ENCODE data around the gene VGLL2. TPM values are rescaled to one million over a fixed set of nuclear protein-coding genes. Genes with fewer than 3 reads are reported as not detected.

Gene VGLL2
- polyA plus RNA-seq, 2 of the 4 experiments (the other 2 are of a cell fraction), result not detected

DNA sequence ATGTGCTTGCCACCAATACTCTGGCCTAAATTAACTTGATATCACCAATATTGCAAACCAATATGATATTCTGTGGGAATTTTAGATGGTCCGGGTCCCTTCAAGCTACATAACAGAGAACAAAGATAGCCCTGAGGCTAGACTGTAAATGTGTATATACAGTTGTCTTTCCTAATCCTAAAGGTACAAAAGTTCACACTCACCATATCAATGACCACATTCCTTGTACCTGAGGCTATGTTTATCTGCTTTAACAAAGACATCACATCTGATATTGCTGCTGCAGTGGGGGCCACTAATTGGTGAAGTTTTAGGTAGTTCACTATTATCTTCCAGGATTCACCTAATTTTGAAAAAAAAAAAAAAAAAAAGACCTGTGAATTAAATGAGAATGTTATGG, 38.6 kb upstream of the VGLL2 start (continued):
- no peak for TF ChIP-seq POLR2A (IDR thresholded peaks at IDR 0.05; ENCODE audit: low read length)
- no peak for TF ChIP-seq SMC3 (IDR thresholded peaks at IDR 0.05)
- no peak for TF ChIP-seq RFX5 (IDR thresholded peaks at IDR 0.05)
- TF ChIP-seq FOSL2 (IDR thresholded peaks at IDR 0.05), result no peak
- TF ChIP-seq FOSL2 (CRISPR knock-in tag; IDR thresholded peaks at IDR 0.05), result no peak
- TF ChIP-seq BHLHE40 (IDR thresholded peaks at IDR 0.05; ENCODE audit: low read depth, low read length), result no peak
- no peak for TF ChIP-seq FOSB (CRISPR knock-in tag; IDR thresholded peaks at IDR 0.05)

DNA sequence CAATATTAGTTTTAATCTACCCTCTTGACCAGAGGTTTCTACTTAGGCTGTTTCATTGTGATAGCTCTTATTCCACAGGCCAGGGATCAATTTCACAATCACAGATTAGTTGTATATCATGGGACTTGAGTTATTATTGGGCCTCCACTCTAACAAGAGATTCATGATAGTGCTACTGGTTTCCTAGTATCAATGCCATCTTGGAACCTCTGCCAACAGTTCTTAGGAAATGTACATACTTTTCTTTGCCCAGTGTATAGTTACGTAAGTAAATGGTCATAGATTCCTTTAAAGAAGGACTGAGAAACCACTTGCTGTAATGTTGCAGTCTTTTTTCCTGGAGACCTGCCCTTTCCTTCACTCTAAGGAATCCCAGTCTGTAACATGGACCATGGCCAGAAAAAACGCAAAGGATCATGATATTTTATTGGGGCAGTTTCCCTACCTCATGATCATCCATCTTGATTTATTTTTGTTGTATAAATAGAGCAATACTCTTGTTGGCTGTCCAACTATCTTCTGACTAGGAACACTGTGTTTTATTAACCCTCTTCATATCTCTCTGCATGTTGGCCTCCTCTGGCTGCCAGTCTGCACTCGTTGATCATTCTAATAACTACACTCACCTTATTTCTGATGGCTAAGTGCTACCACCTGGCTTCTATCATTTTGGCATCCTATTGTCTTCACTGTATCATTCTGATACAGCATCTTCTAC, 38.0 kb upstream of the VGLL2 start:
- Histone ChIP-seq H3K27ac (no peak overlapping the region), H3K4me1 (no peaks in the 10 kb centered on the region), H3K9me3 (no peaks in the 10 kb centered on the region), H3K4me2 (no peak overlapping the region), H3K4me3 (no peak overlapping the region)
- DNase-seq (ENCODE audit: low read depth in 1 of 2, low spot score in 1 of 2) (no peak), ATAC-seq (no peak), FAIRE-seq (no peak)
- CTCF ChIA-PET, result no interaction called here
- TF ChIP-seq HEYL (CRISPR knock-in tag; IDR thresholded peaks at IDR 0.05), result no peak
- TF ChIP-seq, protein P1, sequence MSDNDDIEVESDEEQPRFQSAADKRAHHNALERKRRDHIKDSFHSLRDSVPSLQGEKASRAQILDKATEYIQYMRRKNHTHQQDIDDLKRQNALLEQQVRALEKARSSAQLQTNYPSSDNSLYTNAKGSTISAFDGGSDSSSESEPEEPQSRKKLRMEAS (IDR thresholded peaks at IDR 0.05), result no peak
- no peak for TF ChIP-seq ZNF302 (CRISPR knock-in tag; IDR thresholded peaks at IDR 0.05)
- TF ChIP-seq, protein P2, sequence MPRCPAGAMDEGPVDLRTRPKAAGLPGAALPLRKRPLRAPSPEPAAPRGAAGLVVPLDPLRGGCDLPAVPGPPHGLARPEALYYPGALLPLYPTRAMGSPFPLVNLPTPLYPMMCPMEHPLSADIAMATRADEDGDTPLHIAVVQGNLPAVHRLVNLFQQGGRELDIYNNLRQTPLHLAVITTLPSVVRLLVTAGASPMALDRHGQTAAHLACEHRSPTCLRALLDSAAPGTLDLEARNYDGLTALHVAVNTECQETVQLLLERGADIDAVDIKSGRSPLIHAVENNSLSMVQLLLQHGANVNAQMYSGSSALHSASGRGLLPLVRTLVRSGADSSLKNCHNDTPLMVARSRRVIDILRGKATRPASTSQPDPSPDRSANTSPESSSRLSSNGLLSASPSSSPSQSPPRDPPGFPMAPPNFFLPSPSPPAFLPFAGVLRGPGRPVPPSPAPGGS (IDR thresholded peaks at IDR 0.05), result no peak
- TF ChIP-seq HOXB5 (CRISPR knock-in tag; IDR thresholded peaks at IDR 0.05), result no peak
- no peak for TF ChIP-seq CHD4 (IDR thresholded peaks at IDR 0.05; ENCODE audit: borderline replicate concordance)
- TF ChIP-seq HOXA7 (CRISPR knock-in tag; IDR thresholded peaks at IDR 0.05), result no peak
- TF ChIP-seq, protein P3, sequence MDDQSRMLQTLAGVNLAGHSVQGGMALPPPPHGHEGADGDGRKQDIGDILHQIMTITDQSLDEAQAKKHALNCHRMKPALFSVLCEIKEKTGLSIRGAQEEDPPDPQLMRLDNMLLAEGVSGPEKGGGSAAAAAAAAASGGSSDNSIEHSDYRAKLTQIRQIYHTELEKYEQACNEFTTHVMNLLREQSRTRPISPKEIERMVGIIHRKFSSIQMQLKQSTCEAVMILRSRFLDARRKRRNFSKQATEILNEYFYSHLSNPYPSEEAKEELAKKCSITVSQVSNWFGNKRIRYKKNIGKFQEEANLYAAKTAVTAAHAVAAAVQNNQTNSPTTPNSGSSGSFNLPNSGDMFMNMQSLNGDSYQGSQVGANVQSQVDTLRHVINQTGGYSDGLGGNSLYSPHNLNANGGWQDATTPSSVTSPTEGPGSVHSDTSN (IDR thresholded peaks at IDR 0.05), result no peak
- TF ChIP-seq GATA3 (IDR thresholded peaks at IDR 0.05; ENCODE audit: borderline replicate concordance), result no peak
- TF ChIP-seq MAFK (IDR thresholded peaks at IDR 0.05; ENCODE audit: partially characterized antibody), result no peak
- TF ChIP-seq CBX8 (IDR thresholded peaks at IDR 0.05), result no peak
- WGBS (ENCODE audit: missing lambda C conversion rate), result 4% methylated on average over 3 of the region's 3 CpGs
- POLR2A ChIA-PET, result no interaction called here

DNA sequence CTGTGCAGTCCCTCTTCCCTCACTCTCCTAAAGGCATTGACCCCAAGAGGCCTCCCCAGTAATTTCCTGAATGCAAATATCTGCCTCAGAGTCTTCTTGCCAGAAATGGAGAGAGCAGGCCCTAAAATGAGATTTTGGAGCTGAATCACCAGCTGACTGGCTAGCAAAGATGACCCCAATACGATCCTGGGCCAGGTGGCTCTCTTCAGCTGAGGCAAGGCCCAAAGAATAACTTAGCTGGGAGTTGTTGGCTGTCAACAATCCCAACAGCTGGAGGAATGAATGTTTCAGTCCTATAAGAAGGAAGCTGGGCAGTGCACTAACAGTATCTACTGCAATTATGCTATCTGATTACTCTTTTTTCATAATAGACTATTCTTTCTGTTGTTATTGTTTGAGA, 37.2 kb upstream of the VGLL2 start:
- H3K4me1 ChIP-seq, result no peaks in the 10 kb centered on the region
- no peak for ATAC-seq
- no peak for TF ChIP-seq KDM1A (IDR thresholded peaks at IDR 0.05; ENCODE audit: low read depth)
- TF ChIP-seq HOXA7 (CRISPR knock-in tag; IDR thresholded peaks at IDR 0.05), result no peak
- TF ChIP-seq, protein P4, sequence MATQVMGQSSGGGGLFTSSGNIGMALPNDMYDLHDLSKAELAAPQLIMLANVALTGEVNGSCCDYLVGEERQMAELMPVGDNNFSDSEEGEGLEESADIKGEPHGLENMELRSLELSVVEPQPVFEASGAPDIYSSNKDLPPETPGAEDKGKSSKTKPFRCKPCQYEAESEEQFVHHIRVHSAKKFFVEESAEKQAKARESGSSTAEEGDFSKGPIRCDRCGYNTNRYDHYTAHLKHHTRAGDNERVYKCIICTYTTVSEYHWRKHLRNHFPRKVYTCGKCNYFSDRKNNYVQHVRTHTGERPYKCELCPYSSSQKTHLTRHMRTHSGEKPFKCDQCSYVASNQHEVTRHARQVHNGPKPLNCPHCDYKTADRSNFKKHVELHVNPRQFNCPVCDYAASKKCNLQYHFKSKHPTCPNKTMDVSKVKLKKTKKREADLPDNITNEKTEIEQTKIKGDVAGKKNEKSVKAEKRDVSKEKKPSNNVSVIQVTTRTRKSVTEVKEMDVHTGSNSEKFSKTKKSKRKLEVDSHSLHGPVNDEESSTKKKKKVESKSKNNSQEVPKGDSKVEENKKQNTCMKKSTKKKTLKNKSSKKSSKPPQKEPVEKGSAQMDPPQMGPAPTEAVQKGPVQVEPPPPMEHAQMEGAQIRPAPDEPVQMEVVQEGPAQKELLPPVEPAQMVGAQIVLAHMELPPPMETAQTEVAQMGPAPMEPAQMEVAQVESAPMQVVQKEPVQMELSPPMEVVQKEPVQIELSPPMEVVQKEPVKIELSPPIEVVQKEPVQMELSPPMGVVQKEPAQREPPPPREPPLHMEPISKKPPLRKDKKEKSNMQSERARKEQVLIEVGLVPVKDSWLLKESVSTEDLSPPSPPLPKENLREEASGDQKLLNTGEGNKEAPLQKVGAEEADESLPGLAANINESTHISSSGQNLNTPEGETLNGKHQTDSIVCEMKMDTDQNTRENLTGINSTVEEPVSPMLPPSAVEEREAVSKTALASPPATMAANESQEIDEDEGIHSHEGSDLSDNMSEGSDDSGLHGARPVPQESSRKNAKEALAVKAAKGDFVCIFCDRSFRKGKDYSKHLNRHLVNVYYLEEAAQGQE (IDR thresholded peaks at IDR 0.05), result no peak
- TF ChIP-seq SREBF2 (IDR thresholded peaks at IDR 0.05), result no peak
- TF ChIP-seq CHD2 (IDR thresholded peaks at IDR 0.05; ENCODE audit: low read length, partially characterized antibody), result no peak
- TF ChIP-seq HOXB5 (CRISPR knock-in tag; IDR thresholded peaks at IDR 0.05), result no peak
- no peak for TF ChIP-seq HDAC2 (IDR thresholded peaks at IDR 0.05)
- TF ChIP-seq EHMT2 (IDR thresholded peaks at IDR 0.05; ENCODE audit: low read depth), result no peak
- no peak for TF ChIP-seq CHD4 (IDR thresholded peaks at IDR 0.05; ENCODE audit: borderline replicate concordance)
- no peak for TF ChIP-seq MAZ (IDR thresholded peaks at IDR 0.05; ENCODE audit: borderline replicate concordance, low read depth, low read length)
- TF ChIP-seq EP300 (IDR thresholded peaks at IDR 0.05), result no peak
- no peak for TF ChIP-seq FOXS1 (CRISPR knock-in tag; IDR thresholded peaks at IDR 0.05)
- TF ChIP-seq EHF (CRISPR knock-in tag; IDR thresholded peaks at IDR 0.05), result no peak
- no peak for TF ChIP-seq NFE2L2 (conservative IDR thresholded peaks at IDR 0.05; ENCODE audit: low read length)
- no peak overlapping the region for H3K4me2 ChIP-seq
- CTCF ChIA-PET, result no interaction called here
- POLR2A ChIA-PET, result no interaction called here
- H3K9me3 ChIP-seq, result no peaks in the 10 kb centered on the region
- no peak for DNase-seq (ENCODE audit: low read depth in 1 of 2, low spot score in 1 of 2)
- FAIRE-seq, result no peak
- WGBS (ENCODE audit: missing lambda C conversion rate), result 0% methylated on average over 1 of the region's 1 CpG
- H3K4me3 ChIP-seq, result no peak overlapping the region
- no peak overlapping the region for H3K27ac ChIP-seq

Data from A549 (cell line).